ENCODE data around the gene ABLIM1.

DNA sequence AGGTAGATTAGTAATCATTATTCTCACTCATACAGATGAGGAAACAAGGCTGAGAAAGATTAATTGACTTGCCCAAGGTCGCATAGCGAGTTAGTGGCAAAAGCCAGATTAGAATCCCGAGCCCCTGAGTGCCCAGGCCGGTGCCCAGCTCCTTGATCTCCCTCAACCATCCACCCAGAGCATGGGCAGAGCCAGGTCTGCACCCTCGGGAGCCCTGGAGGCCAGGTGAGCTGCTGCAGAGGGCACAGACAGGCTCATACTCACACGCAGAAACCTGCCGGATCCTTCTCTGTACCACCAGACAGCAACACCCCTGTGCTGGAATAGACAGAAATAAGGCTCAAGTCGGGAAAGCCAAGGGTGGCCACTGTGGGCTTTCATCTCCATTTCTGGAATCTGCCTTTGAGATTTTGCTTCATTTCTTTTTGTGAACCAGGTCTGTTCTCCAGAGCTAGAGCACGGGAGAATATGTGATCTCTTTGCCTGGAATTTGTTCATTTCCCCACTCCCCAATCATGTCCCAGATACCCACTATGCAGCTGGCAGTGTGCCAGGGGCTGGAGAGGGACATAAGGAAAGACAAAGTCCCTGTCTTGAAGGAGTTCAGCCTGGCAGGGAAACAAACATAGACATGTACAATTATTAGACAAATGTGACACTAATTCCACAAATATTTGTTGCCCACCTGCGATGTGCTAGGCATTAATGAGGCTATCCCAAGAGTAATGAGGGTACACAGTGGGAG, 259.3 kb downstream of the ABLIM1 start:
- TF ChIP-seq, protein P1, sequence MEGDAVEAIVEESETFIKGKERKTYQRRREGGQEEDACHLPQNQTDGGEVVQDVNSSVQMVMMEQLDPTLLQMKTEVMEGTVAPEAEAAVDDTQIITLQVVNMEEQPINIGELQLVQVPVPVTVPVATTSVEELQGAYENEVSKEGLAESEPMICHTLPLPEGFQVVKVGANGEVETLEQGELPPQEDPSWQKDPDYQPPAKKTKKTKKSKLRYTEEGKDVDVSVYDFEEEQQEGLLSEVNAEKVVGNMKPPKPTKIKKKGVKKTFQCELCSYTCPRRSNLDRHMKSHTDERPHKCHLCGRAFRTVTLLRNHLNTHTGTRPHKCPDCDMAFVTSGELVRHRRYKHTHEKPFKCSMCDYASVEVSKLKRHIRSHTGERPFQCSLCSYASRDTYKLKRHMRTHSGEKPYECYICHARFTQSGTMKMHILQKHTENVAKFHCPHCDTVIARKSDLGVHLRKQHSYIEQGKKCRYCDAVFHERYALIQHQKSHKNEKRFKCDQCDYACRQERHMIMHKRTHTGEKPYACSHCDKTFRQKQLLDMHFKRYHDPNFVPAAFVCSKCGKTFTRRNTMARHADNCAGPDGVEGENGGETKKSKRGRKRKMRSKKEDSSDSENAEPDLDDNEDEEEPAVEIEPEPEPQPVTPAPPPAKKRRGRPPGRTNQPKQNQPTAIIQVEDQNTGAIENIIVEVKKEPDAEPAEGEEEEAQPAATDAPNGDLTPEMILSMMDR (conservative IDR thresholded peaks at IDR 0.05; ENCODE audit: low read depth in 2 of 2), result no peak
- TF ChIP-seq POLR2AphosphoS5 (IDR thresholded peaks at IDR 0.05; ENCODE audit: low read depth), result no peak
- TF ChIP-seq EZH2 (IDR thresholded peaks at IDR 0.05; ENCODE audit: low read depth, unreplicated experiment), result no peak
